GM18499 (cell line): ENCODE measurements around the gene ULBP2.
"Not testable (repeated sequence)": the region's sequence is repeated elsewhere in the genome, so short reads cannot be mapped to it uniquely, and the experiment has no call there.

Source experiments
- ATAC-seq: cut with Tn5 transposase; IDR thresholded peaks from one replicate; pipeline ENCODE4 v1.9.1; 2021; ENCODE audit warnings: moderate number of reproducible peaks; ENCODE audit not compliant: insufficient read depth, unreplicated experiment

The ULBP2 gene

GRCh38 chr6:149964308-149965193 lies 22.7 kb downstream of the ULBP2 start:
- ATAC-seq: no peak

DNA sequence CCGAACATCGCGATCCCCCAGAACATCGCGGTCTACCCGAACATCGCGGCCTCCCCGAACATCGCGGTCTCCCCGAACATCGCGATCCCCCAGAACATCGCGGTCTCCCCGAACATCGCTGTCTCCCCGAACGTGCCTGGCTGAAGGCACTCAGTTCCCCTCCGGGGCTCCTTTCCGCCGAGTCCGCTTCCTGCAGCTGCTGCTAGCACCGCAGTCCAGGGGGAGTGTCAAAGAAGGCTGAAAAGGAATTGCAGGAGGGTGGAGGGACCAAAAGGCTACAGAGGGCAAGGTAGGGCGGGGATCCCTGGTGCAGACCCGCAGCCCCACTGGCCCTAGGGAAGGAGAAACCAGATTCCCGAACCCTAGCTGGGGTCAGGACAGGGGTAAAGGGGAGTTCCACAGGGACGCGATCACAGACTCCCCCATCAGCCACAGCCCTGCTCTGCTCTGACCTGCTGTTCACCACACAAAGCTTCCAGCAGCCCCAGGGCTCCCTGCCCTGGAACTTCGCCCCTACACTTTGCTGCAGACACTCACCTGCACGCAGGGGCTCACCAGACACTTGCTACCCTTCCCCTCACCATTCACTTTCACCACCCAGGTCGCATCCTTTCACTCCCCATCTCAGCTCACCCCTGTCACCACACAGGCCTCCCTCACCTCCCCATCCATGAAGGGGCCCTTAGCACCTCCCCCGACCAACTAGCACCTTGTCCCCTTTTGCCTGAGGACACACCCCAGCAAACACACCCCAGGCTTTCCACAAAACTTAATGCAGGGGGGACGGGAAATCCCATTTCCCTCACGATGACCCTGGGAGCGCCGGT lies 23.6 kb downstream of the ULBP2 start:
- no peak for ATAC-seq

GRCh38 chr6:149966319-149966718 lies 24.5 kb downstream of the ULBP2 start:
- not testable (repeated sequence) for ATAC-seq

GRCh38 chr6:149967591-149967990 lies 25.8 kb downstream of the ULBP2 start:
- no peak for ATAC-seq

DNA sequence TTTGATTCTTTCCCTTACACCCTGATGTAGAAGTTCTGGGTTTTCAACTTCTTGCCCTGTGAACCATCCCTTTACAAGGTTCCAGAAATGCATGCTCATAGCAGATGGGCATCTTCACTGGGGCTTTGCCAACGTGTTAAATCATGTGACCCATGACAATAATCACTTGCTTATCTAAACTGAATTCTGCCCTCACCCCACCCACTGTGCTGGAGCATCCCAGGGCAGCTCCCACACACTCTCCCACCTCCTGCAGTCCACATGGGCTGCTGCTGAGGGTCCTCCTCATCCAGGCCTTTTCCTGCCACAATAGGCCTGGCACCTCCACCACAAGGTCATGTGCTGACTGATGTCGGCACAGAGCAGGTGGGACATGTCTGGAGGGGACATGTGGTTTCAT lies 26.2 kb downstream of the ULBP2 start:
- ATAC-seq: not testable (repeated sequence)

DNA sequence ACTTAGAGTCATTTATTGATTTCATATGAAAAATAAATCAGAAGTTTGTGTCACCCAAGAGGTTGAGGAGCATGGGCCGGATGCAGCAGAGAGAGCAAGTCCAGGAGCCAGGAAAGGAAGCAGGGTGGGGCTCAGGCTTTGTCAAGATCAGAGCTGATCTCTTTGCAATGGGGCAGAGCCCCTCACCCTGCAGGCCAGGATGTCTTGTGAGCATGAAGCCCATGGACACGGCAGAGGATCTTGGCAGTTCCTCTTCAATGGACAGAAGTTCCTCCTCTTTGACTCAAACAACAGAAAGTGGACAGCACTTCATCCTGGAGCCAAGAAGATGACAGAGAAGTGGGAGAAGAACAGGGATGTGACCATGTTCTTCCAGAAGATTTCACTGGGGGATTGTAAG lies 27.1 kb downstream of the ULBP2 start:
- not testable (repeated sequence) for ATAC-seq

- ATAC-seq: no peak
Measured at GRCh38 chr6:149969635-149970034, 27.8 kb downstream of the ULBP2 start.

- not testable (repeated sequence) for ATAC-seq
Measured at GRCh38 chr6:149974394-149974793, 32.6 kb downstream of the ULBP2 start.

DNA sequence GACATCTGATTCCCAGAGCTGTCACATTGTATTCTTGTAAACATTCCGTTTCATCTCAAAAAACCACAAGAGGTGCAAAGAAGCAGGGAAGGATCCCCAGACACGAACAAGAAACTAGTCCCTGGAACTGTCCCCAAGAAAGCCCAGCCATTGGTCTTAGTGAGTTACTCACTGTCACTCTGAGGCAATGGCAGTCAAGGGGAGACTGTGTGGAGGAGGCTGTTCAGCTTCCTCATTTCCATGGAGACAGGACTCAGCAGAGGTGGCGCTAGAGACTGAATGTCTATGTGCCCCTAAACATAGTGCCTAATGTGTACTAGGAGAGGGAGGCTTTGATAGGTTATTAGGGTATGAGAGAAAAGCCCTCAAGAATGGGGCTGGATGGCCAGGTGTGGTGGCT lies 33.0 kb downstream of the ULBP2 start:
- ATAC-seq: no peak

GRCh38 chr6:149975400-149975799 lies 33.6 kb downstream of the ULBP2 start:
- no peak for ATAC-seq

DNA sequence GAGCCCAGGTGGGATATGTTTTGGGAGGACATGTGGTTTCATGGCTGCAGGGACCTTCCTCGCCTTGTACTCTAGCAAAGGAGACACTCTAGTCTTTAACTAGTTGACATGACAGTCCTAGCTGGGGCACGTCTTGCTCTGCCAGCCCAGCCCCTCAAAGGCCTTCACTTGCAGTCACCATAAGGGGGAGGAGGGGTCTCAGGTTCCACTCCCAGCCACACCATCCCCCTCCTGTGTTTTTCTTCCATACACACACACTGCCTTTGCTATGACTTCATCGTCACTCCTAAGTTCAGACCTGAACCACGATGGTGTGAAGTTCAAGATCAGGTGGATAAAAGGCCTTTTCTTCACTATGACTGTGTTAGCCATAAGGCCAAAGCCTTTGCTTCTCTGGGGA lies 35.4 kb downstream of the ULBP2 start:
- no peak for ATAC-seq

DNA sequence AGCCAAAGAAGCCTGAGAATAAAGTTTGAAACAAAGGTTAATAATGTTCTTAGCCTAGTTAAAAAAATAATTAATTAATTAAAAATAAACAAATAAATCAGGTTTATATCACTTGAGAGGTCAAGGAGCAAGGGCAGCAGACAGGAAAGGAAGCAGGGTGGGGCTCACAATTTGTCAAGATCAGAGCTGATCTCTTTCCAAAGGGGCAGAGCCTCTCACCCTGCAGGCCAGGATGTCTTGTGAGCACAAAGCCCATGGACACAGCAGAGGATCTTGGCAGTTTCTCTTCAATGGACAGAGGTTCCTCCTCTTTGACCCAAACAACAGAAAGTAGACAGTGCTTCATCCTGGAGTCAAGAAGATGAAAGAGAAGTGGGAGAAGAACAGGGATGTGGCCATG lies 36.8 kb downstream of the ULBP2 start:
- ATAC-seq: no peak

GRCh38 chr6:149979293-149979692 lies 37.5 kb downstream of the ULBP2 start:
- ATAC-seq: no peak

DNA sequence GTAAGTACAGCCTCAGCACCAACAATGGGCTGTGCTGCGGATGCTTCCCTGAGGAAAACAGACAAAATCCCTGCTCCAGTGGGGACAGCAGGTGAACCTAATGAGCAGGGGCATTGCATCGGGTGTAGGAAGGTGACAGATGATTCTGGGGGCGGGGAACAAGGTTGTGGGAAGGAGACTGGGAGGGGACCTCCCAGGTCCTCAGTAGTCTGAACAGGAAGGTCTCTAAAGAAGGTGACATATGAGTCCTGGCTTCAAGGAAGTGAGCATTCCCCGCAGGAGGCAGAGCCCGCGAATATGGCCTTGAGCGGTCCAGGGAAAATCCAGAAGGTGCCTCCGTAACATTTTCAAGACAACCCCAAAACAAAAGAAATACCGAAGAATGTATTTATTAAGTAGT lies 41.3 kb downstream of the ULBP2 start:
- no peak for ATAC-seq

DNA sequence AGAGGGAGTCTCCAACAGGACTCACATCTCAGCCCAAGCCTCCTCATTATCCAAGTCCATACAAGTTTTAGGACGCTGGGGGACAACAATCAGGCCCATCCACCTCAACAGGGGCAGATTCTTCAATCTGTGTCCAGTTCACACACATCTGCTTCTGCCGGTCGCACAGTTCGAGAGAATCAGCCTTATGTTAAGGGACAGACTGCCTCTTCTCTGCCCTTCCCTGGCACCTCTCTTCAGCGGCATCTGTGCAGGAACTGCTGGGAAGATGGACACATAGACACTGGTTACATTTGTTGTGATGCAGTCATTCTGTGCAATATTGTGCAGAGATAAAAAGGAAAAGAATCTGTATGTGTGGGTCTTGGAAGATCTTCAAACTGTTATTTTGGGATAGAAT lies 43.0 kb downstream of the ULBP2 start:
- ATAC-seq: no peak

DNA sequence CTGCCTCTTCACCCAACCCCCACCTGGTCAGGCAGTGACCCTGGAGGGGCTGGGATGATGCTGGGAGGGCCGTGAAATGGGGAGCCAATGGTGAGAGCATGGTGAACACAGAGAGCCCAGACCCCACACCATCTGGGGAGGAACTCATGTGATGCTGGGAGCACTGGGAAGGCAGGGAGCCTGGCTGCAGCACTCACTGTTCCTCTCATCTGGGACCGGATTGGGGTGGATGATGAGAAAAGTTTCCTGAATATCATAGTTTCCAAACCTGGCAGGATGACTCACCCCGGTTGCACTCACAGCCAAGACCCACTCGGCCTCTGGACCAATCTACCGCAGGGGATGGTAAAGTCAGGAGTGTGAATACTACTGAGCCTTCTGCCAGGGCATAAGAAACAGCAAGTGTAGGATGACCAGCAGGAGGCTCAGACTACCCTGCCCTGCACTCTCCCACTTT lies 43.7 kb downstream of the ULBP2 start:
- no peak for ATAC-seq

GRCh38 chr6:149987602-149988107 lies 45.8 kb downstream of the ULBP2 start:
- no peak for ATAC-seq

DNA sequence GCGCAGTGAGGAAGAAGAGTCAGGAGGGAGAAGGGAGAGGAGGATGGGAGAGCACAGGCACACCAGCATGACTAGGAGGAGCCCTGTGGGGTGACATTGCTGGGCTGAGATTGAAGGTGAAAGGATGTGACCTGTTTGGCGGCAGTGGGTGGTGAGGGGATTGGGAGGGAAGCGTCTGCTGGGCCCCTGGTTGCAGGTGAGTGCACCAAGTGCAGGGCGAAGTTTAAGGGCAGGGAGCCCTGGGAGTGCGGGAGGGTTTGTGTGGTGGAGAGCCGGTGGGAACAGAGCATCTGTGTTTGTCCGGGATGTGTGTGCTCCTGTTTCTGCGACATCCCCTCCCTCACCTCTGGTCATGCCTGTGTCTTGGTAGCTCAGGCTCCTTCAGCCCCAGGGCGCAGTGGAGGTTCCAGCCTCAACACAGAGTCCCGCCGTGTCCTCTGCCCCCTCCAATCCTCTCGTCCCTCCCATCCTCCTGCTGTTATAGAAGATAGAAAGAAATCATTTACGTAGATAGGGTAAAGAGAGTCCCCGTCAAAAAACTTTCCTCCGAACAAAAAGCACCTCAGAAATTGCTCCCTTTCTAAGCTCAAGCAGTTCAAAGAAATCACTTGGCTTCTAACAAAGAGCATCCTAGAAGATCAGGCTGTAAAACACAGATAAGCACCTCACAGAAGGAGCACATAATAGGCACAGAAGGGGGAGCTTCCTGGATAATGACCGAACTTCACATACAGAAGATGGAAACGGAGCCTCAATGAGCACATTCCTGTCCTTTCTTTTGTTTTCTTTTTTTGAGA lies 46.9 kb downstream of the ULBP2 start:
- ATAC-seq: no peak

- no peak for ATAC-seq
Measured at GRCh38 chr6:149990212-149990660, 48.4 kb downstream of the ULBP2 start.
